GM19324 (cell line): Measurements from ENCODE around the gene PTH2R.

Source experiments
- ATAC-seq: cut with Tn5 transposase; IDR thresholded peaks from one replicate; pipeline ENCODE4 v1.9.1; 2021; ENCODE audit warnings: mild to moderate bottlenecking, moderate library complexity; ENCODE audit not compliant: unreplicated experiment, low FRiP score

Gene PTH2R

GRCh38 chr2:208541461-208541988 lies 134.9 kb downstream of the PTH2R start:
- ATAC-seq: no peak

GRCh38 chr2:208541989-208542464 lies 135.4 kb downstream of the PTH2R start:
- no peak for ATAC-seq

DNA sequence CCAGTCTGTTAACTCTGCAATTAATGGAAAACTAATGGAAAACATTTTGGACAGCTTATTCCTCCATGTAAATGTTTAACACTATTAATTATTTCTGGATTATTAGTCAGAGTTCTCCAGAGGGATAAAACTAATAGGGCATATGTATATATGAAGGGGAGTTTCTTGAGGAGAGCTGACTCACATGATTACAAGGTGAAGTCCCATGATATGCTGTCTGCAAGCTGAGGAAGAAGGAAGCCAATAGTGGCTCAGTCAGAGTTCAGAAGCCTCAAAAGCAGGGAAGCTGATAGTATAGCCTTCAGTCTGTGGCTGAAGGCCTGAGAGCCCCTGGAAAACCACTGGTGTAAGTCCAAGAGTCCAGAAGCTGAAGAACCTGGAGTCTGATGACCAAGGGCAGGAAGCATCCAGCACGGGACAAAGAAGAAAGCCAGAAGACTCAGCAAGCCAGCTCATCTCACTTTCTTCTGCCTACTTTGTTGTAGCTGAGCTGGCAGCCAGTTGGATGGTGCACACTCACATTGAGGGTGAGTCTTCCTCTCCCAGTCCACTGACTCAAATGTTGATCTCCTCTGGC lies 136.0 kb downstream of the PTH2R start:
- ATAC-seq: no peak
